ENCODE data around the gene TRABD2A.

Gene TRABD2A

DNA sequence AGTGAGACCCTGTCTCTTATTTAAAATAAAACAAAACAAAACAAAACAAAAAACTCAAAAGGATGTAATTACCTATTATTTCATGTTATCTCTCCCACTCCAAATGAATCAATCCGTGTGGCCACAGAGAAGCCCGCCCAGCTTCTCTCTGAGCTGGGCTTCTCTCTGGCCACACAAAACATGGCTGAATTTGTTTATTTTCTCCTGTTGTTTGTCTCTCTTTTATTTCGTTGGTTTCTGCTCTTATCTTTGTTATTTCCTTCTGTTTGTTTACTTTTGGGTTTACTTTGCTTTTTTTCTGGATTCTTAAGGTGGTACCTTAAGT, 1.5 kb upstream of the TRABD2A start:
- Histone ChIP-seq H3K23ac (ENCODE audit: low read length in 2 of 2) (no peak overlapping the region), H3K36me3 (ENCODE audit: control insufficient read depth in 1 of 2, insufficient read depth in 2 of 2, low read depth in 1 of 2, low read length in 2 of 2) (no peaks in the 10 kb centered on the region), H4K91ac (ENCODE audit: low read length) (no peak overlapping the region), H3K4me1 (ENCODE audit: control insufficient read depth, insufficient read depth, low read depth, low read length) (peaks cover 21% of the 10 kb centered on the region), H2AFZ (ENCODE audit: low read depth, low read length) (no peak overlapping the region), H3K4me2 (ENCODE audit: low read length, poor library complexity, severe bottlenecking) (peak overlapping the region; percentile 99), H3K27me3 (ENCODE audit: control insufficient read depth in 1 of 2, insufficient read depth in 1 of 2, low read length in 2 of 2) (peaks cover 8 to 16% of the 10 kb centered on the region in 2 experiments), H2AK5ac (ENCODE audit: low read length, severe bottlenecking) (no peak overlapping the region), H3K4me3 (ENCODE audit: insufficient read depth in 1 of 2, low read depth in 1 of 2, low read length in 2 of 2) (peak overlapping the region in 1 of 2 experiments; percentile 83), H2BK15ac (ENCODE audit: low read depth, poor library complexity, severe bottlenecking) (no peak overlapping the region), H3K4ac (ENCODE audit: low read depth in 1 of 2, low read length in 2 of 2) (no peak overlapping the region), H4K8ac (ENCODE audit: low read length) (no peak overlapping the region), H2BK12ac (ENCODE audit: low read length in 2 of 2) (no peak overlapping the region), H3K9ac (ENCODE audit: low read length) (peak overlapping the region; percentile 80), H3K9me3 (ENCODE audit: control insufficient read depth, low read length) (no peaks in the 10 kb centered on the region), H3K18ac (ENCODE audit: low read depth in 1 of 2, low read length in 2 of 2) (no peak overlapping the region), H3K27ac (ENCODE audit: low read length, poor library complexity, severe bottlenecking) (no peak overlapping the region), H3K14ac (ENCODE audit: low read length in 2 of 2) (no peak overlapping the region), H2BK120ac (ENCODE audit: low read depth, low read length) (no peak overlapping the region), H2BK5ac (ENCODE audit: low read depth, low read length, poor library complexity, severe bottlenecking) (no peak overlapping the region), H3K79me1 (replicated peaks; ENCODE audit: low read length, poor library complexity, severe bottlenecking) (no peaks in the 10 kb centered on the region)
- WGBS = 55% methylated on average over 2 of the region's 3 CpGs
- no peak for DNase-seq

DNA sequence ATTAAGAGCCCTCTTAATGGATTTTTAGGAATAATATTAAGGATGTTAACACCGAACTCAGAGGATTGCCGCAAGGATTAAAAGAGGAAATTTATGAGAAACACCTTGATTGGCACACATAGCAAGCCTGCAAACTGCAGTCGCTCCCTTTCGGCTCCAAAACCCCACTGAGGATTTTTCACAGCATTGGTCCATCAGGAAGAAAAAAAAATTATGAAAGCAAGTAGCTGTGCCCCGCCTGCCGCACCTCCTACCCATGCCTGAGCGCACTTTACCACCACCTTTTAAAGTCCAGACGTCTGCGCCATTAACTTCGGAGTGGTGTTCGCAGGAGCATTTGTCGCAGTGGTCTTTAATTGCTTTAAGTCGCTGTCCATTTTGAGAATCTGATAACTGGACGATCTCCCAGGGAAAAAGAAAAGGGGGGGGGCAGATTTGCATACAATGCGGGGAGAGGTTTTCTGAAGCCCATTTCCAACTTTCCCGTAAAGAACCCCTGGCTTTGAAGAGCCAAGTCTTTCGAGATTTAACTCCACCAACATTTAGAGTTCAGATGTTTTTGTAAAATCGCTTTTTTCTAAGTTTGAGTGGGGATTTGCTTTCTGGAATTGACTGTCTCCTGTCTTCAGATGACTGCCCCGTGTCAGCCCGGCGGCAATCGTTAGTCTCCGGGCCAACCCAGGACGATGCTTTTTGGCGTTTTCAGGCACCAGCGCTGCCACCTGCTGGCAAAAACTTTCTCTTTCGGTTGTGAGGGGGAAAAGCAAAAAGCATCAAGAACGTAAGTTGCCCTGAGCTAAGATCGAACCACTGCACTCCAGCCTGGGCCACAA, 913 bp upstream of the TRABD2A start:
- Histone ChIP-seq H3K14ac (ENCODE audit: low read length in 2 of 2) (no peak overlapping the region), H3K4me2 (ENCODE audit: low read length, poor library complexity, severe bottlenecking) (peak overlapping the region; percentile 99), H3K9me3 (ENCODE audit: control insufficient read depth, low read length) (no peaks in the 10 kb centered on the region), H2BK5ac (ENCODE audit: low read depth, low read length, poor library complexity, severe bottlenecking) (no peak overlapping the region), H3K23ac (ENCODE audit: low read length in 2 of 2) (no peak overlapping the region), H2AFZ (ENCODE audit: low read depth, low read length) (no peak overlapping the region), H3K4me1 (ENCODE audit: control insufficient read depth, insufficient read depth, low read depth, low read length) (peaks cover 21% of the 10 kb centered on the region), H3K79me1 (replicated peaks; ENCODE audit: low read length, poor library complexity, severe bottlenecking) (no peaks in the 10 kb centered on the region), H2BK12ac (ENCODE audit: low read length in 2 of 2) (no peak overlapping the region), H2BK120ac (ENCODE audit: low read depth, low read length) (no peak overlapping the region), H2BK15ac (ENCODE audit: low read depth, poor library complexity, severe bottlenecking) (no peak overlapping the region), H3K9ac (ENCODE audit: low read length) (peak overlapping the region; percentile 80), H3K4ac (ENCODE audit: low read depth in 1 of 2, low read length in 2 of 2) (no peak overlapping the region), H3K27me3 (ENCODE audit: control insufficient read depth in 1 of 2, insufficient read depth in 1 of 2, low read length in 2 of 2) (peaks cover 8 to 16% of the 10 kb centered on the region in 2 experiments), H3K4me3 (ENCODE audit: insufficient read depth in 1 of 2, low read depth in 1 of 2, low read length in 2 of 2) (peak overlapping the region in 1 of 2 experiments; percentile 83), H3K36me3 (ENCODE audit: control insufficient read depth in 1 of 2, insufficient read depth in 2 of 2, low read depth in 1 of 2, low read length in 2 of 2) (no peaks in the 10 kb centered on the region), H3K18ac (ENCODE audit: low read depth in 1 of 2, low read length in 2 of 2) (no peak overlapping the region), H4K91ac (ENCODE audit: low read length) (no peak overlapping the region), H3K27ac (ENCODE audit: low read length, poor library complexity, severe bottlenecking) (no peak overlapping the region), H4K8ac (ENCODE audit: low read length) (no peak overlapping the region), H2AK5ac (ENCODE audit: low read length, severe bottlenecking) (no peak overlapping the region)
- WGBS = 2% methylated on average over 23 of the region's 29 CpGs
- peak; percentile 85 for DNase-seq

- Histone ChIP-seq H3K27me3 (ENCODE audit: control insufficient read depth in 1 of 2, insufficient read depth in 1 of 2, low read length in 2 of 2) (peaks cover 8 to 16% of the 10 kb centered on the region in 2 experiments), H4K8ac (ENCODE audit: low read length) (no peak overlapping the region), H3K4me1 (ENCODE audit: control insufficient read depth, insufficient read depth, low read depth, low read length) (peaks cover 21% of the 10 kb centered on the region), H3K4me2 (ENCODE audit: low read length, poor library complexity, severe bottlenecking) (peak overlapping the region; percentile 99), H3K9me3 (ENCODE audit: control insufficient read depth, low read length) (no peaks in the 10 kb centered on the region), H3K79me1 (replicated peaks; ENCODE audit: low read length, poor library complexity, severe bottlenecking) (no peaks in the 10 kb centered on the region), H3K23ac (ENCODE audit: low read length in 2 of 2) (no peak overlapping the region), H3K14ac (ENCODE audit: low read length in 2 of 2) (no peak overlapping the region), H2BK15ac (ENCODE audit: low read depth, poor library complexity, severe bottlenecking) (no peak overlapping the region), H3K18ac (ENCODE audit: low read depth in 1 of 2, low read length in 2 of 2) (peak overlapping the region in 1 of 2 experiments; percentile 48), H2AK5ac (ENCODE audit: low read length, severe bottlenecking) (no peak overlapping the region), H2BK12ac (ENCODE audit: low read length in 2 of 2) (no peak overlapping the region), H2AFZ (ENCODE audit: low read depth, low read length) (no peak overlapping the region), H3K9ac (ENCODE audit: low read length) (peak overlapping the region; percentile 80), H3K4ac (ENCODE audit: low read depth in 1 of 2, low read length in 2 of 2) (no peak overlapping the region), H3K4me3 (ENCODE audit: insufficient read depth in 1 of 2, low read depth in 1 of 2, low read length in 2 of 2) (peak overlapping the region; percentile 64 to 83), H2BK120ac (ENCODE audit: low read depth, low read length) (no peak overlapping the region), H3K27ac (ENCODE audit: low read length, poor library complexity, severe bottlenecking) (no peak overlapping the region), H3K36me3 (ENCODE audit: control insufficient read depth in 1 of 2, insufficient read depth in 2 of 2, low read depth in 1 of 2, low read length in 2 of 2) (no peaks in the 10 kb centered on the region), H4K91ac (ENCODE audit: low read length) (no peak overlapping the region), H2BK5ac (ENCODE audit: low read depth, low read length, poor library complexity, severe bottlenecking) (no peak overlapping the region)
- 1% methylated on average over 8 of the region's 8 CpGs for WGBS
- no peak for DNase-seq
These were observed 564 bp downstream of the TRABD2A start for GRCh38 chr2:84880395-84880644.

DNA sequence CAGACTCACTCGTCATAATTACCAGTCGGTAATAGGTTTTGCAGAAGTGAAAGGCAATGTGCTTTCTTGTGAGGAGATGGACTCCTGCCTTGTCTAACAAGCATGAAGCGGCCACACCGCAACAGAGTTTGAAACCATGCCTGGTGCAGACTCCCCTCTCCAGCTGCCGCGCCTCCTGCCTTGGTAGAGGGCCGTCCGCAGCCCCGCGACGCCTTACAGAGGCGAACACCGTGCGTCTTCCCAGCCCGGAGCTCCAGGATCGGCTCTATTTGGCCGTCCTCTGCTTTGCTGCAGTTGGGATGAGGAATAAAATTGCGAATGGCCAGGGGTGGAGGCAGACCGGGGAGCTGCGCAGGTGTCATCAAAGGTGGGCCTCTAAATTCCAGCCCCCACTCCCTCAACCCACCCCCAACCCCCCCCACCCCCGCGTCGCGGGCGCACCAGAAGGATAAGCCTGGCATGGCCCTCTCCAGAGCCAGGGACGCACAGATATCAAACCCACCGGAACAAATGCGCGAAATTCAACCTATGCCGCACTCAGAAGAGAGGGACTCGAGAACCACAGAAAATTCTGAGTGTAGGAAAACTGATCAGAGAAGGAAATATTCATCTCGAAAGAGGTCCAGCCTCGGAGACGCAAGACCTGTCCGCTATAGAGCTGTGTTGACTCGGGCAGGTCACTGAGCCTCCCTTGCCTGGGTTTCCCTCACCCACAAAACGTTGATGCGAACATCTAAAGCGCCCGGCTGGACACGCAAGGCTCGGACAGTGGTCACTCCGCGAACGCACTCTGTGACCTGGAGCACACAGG, 1.1 kb downstream of the TRABD2A start:
- H2BK5ac ChIP-seq (ENCODE audit: low read depth, low read length, poor library complexity, severe bottlenecking) = no peak overlapping the region
- H3K4me1 ChIP-seq (ENCODE audit: control insufficient read depth, insufficient read depth, low read depth, low read length) = peaks cover 19% of the 10 kb centered on the region
- no peaks in the 10 kb centered on the region for H3K36me3 ChIP-seq (ENCODE audit: control insufficient read depth in 1 of 2, insufficient read depth in 2 of 2, low read depth in 1 of 2, low read length in 2 of 2)
- H3K27ac ChIP-seq (ENCODE audit: low read length, poor library complexity, severe bottlenecking) = no peak overlapping the region
- H2BK120ac ChIP-seq (ENCODE audit: low read depth, low read length) = no peak overlapping the region
- H4K91ac ChIP-seq (ENCODE audit: low read length) = no peak overlapping the region
- peak overlapping the region in 1 of 2 experiments; percentile 83 for H3K4me3 ChIP-seq (ENCODE audit: insufficient read depth in 1 of 2, low read depth in 1 of 2, low read length in 2 of 2)
- H2BK15ac ChIP-seq (ENCODE audit: low read depth, poor library complexity, severe bottlenecking) = no peak overlapping the region
- H3K14ac ChIP-seq (ENCODE audit: low read length in 2 of 2) = no peak overlapping the region
- no peak overlapping the region for H2AK5ac ChIP-seq (ENCODE audit: low read length, severe bottlenecking)
- no peak overlapping the region for H2AFZ ChIP-seq (ENCODE audit: low read depth, low read length)
- DNase-seq = peak; percentile 25
- no peak overlapping the region for H2BK12ac ChIP-seq (ENCODE audit: low read length in 2 of 2)
- H3K23ac ChIP-seq (ENCODE audit: low read length in 2 of 2) = no peak overlapping the region
- H3K4ac ChIP-seq (ENCODE audit: low read depth in 1 of 2, low read length in 2 of 2) = no peak overlapping the region
- no peaks in the 10 kb centered on the region for H3K79me1 ChIP-seq (replicated peaks; ENCODE audit: low read length, poor library complexity, severe bottlenecking)
- H3K4me2 ChIP-seq (ENCODE audit: low read length, poor library complexity, severe bottlenecking) = peak overlapping the region; percentile 99
- 12% methylated on average over 35 of the region's 45 CpGs for WGBS
- H3K18ac ChIP-seq (ENCODE audit: low read depth in 1 of 2, low read length in 2 of 2) = no peak overlapping the region
- H4K8ac ChIP-seq (ENCODE audit: low read length) = no peak overlapping the region
- peaks cover 8 to 16% of the 10 kb centered on the region in 2 experiments for H3K27me3 ChIP-seq (ENCODE audit: control insufficient read depth in 1 of 2, insufficient read depth in 1 of 2, low read length in 2 of 2)
- H3K9ac ChIP-seq (ENCODE audit: low read length) = peak overlapping the region; percentile 80
- no peaks in the 10 kb centered on the region for H3K9me3 ChIP-seq (ENCODE audit: control insufficient read depth, low read length)

Measured in mesenchymal stem cell (in vitro differentiated cells and primary cell).